ENCODE measurements around the gene SRD5A3. TPM values are rescaled to one million over a fixed set of nuclear protein-coding genes. Genes with fewer than 3 reads are reported as not detected.
"Not testable (repeated sequence)": the region's sequence is repeated elsewhere in the genome, so short reads cannot be mapped to it uniquely, and the experiment has no call there.

Gene SRD5A3
- polyA plus RNA-seq, 1 donor from 2014 or later = 19.7 TPM

DNA sequence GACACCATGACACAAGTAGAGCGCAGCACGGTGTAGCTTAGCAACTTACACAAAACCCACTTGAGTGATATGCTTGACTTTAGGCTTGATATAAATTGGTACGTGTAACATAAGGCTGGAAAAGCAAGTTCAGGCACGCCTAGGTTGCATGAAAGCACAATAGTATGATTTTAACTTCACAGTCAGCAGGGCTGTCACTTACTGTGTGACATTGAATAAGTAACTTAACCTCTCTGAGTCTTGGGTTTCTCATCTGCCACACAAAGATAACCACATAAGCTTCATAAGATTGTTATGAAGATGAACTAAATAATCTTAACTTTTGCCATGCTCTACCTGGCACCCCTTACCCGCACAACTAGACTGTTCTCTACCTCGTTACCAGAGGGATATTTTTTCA is 9.5 kb downstream of the SRD5A3 start:
- H3K4me3 Mint-ChIP-seq = no peak overlapping the region
- H3K27ac Mint-ChIP-seq = no peak overlapping the region
- peaks cover 4% of the 10 kb centered on the region for H3K36me3 Mint-ChIP-seq
- peaks cover 6 to 10% (median 10%) of the 10 kb centered on the region in 3 donors for H3K4me1 Mint-ChIP-seq
- no peaks in the 10 kb centered on the region for H3K27me3 Mint-ChIP-seq
- no peaks in the 10 kb centered on the region for H3K9me3 Mint-ChIP-seq

DNA sequence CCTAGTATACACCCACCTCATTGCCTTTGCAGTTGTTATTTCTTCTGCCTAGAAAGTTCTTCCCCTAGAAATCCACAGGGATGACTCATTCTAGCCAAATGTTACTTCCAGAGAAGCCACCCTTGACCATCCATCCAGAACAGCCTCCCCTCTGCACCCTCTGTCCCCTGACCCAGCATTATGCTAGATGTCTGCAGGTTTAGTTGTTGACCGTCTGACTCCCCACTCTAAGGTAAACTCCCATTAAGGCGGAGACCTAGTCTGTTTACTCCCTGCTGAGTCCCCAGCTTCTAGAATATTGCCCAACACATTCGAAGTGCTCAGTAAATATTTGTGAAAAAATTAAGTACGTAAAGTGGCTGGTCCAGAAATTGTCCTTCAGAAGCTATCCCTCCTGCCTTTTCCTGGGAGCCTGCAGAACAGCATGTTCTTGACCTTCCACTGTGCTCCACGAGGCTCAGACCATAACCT is 11.0 kb downstream of the SRD5A3 start:
- Mint-ChIP-seq H3K9me3 (no peaks in the 10 kb centered on the region), H3K27ac (no peak overlapping the region), H3K4me3 (no peak overlapping the region), H3K36me3 (peaks cover 4% of the 10 kb centered on the region), H3K4me1 (peaks cover 6 to 10% (median 10%) of the 10 kb centered on the region in 3 donors), H3K27me3 (no peaks in the 10 kb centered on the region)

DNA sequence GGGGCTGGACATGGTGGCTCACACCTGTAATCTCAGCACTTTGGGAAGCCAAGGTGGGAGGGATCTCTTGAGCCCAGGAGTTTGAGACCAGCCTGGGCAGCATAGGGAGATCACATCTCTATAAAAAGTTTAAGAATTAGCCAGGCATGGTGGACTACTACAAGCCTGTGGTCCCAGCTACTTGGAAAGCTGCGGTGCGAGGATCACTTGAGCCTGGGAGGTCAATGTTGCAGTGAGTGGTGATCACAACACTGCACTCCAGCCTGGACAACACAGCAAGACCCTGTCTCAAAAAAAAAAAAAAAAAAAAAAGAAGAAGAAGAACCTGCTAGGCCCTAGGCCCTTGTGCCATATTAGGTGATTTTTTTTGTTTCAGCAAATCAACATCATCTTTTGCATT is 12.2 kb downstream of the SRD5A3 start:
- no peak overlapping the region for H3K4me3 Mint-ChIP-seq
- peaks cover 6 to 11% (median 10%) of the 10 kb centered on the region in 3 donors for H3K4me1 Mint-ChIP-seq
- no peaks in the 10 kb centered on the region for H3K27me3 Mint-ChIP-seq
- H3K9me3 Mint-ChIP-seq = no peaks in the 10 kb centered on the region
- H3K27ac Mint-ChIP-seq = no peak overlapping the region
- peaks cover 4% of the 10 kb centered on the region for H3K36me3 Mint-ChIP-seq

DNA sequence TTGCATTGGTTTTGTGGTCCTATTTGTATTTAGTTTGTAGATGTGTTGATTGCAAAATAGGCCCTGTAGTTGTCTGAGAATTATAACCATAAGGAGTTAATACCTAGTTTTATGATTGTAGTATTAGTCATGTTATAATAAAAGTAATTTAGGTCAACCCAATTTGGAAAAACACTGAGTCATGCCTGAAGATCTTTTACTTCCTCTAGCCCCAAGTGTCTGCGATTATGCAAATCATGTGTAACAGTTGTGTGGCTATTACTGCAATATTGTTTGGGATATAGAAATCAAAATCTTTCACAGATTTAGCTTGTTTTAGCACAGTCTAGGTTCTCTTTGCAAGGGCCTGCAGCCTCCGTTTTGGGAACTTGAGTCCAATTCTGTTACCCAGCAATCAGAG is 12.6 kb downstream of the SRD5A3 start:
- Mint-ChIP-seq H3K36me3 (peaks cover 5% of the 10 kb centered on the region), H3K27ac (no peak overlapping the region), H3K27me3 (no peaks in the 10 kb centered on the region), H3K9me3 (no peaks in the 10 kb centered on the region), H3K4me3 (peak overlapping the region in 2 of 4 donors; percentile 58 to 71), H3K4me1 (peaks cover 6 to 11% (median 10%) of the 10 kb centered on the region in 3 donors)

DNA sequence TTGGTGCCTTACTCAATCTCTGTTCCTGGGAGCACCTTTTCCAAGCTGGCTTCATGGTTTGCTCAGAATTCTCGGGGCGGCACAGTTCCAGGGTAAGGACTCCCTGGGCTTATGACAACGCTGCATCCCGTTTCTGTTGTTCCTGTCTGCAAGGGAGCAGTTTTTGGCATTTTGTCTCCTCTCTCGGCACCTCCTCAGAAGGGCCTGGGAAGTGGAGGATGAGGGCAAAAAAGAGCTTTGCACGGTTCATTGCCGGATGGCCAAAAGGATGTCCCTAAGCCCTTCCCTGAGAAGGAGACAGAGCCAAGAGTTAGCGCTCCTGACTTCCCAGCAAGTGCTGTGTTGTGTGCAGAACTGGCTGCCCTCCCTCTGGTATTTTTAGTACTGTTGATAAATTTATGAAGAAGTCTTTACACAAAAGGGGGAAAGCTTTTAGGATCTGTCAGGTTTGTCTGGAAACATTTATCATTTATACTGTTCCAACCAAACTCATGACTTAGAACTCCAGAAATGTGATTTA is 13.4 kb downstream of the SRD5A3 start:
- Mint-ChIP-seq H3K27ac (no peak overlapping the region), H3K4me3 (peak overlapping the region in 1 of 4 donors; percentile 27), H3K4me1 (peaks cover 6 to 11% (median 10%) of the 10 kb centered on the region in 3 donors), H3K27me3 (no peaks in the 10 kb centered on the region), H3K36me3 (peaks cover 4% of the 10 kb centered on the region), H3K9me3 (no peaks in the 10 kb centered on the region)

DNA sequence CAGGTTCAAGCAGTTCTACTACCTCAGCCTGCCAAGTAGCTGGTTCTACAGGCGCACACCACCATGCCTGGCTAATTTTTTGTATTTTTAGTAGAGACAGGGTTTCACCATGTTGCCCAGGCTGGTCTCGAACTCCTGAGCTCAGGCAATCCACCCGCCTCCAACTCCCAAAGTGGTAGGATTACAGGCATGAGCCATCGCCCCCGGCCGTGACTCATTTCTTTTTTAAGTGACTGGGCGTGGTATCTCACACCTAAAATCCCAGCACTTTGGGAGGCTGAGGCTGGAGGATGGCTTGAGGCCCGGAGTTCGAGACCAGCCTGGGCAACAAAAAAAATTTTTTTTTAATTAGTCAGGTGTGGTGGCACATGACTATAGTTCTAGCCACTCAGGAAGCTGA is 16.9 kb downstream of the SRD5A3 start:
- H3K27me3 Mint-ChIP-seq, H3K27ac Mint-ChIP-seq, H3K4me3 Mint-ChIP-seq, H3K36me3 Mint-ChIP-seq, H3K9me3 Mint-ChIP-seq, H3K4me1 Mint-ChIP-seq: not testable (repeated sequence)

DNA sequence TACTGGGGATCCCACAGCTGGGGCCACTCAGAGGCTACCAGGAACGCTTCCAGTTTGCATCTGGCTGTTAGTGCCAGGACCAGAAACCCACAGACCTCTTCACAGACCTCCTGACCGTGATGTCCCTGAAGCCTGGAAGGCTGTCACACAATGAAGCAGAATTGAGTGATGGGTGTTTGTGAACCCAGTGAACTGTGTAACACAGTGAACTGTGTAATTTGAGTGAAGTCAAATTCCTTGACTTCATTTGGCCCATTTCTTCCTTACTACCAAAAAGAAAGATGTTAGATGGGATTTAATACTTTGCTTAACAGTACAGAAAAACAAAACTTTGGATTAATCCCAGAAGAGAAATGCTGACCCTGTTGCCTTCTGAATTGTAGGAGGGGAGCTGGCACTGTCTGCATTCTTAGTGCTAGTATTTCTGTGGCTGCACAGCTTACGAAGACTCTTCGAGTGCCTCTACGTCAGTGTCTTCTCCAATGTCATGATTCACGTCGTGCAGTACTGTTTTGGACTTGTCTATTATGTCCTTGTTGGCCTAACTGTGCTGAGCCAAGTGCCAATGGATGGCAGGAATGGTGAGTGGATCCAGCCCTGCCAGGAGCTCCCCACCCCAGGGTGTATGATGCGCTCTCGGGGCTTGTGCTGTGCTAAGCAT is 17.8 kb downstream of the SRD5A3 start:
- Mint-ChIP-seq H3K9me3 (no peaks in the 10 kb centered on the region), H3K36me3 (peaks cover 2% of the 10 kb centered on the region), H3K4me3 (no peak overlapping the region), H3K4me1 (peaks cover 2 to 6% (median 3%) of the 10 kb centered on the region in 3 donors), H3K27me3 (no peaks in the 10 kb centered on the region), H3K27ac (no peak overlapping the region)

DNA sequence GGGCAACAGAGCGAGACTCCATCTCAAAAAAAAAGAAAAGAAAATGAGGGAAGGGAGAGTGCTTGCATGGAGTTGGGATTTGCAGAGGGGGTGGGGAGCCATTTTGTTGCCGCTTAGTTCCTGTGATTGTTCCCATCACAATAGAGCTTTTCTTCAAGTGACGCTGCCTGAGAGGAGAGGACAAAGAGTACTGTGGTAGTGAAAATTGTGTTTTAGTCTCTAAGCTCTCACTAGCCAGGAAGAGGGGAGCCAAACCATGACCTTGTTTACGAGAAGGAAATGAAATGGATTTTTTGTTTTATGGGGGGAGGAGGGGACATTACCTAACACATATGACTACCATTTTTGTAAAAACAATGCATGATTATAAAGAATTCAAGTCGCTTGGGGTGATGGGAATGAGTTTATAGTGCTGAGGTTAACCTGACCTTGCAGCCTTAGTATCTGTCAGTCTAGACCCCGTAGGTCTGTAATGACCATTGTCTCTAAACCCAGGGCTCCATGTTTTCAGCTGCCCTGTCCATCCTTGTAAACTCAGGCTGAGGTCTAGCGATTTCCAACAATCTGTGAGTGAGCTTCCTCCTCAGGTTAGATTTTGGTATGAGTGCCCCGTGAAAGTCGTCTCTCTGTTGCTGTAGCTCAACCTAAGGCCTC is 18.8 kb downstream of the SRD5A3 start:
- Mint-ChIP-seq H3K9me3 (no peaks in the 10 kb centered on the region), H3K36me3 (peaks cover 2% of the 10 kb centered on the region), H3K27ac (no peak overlapping the region), H3K4me1 (peaks cover 0 to 1% (median 0%) of the 10 kb centered on the region in 3 donors), H3K27me3 (no peaks in the 10 kb centered on the region), H3K4me3 (no peak overlapping the region)

DNA sequence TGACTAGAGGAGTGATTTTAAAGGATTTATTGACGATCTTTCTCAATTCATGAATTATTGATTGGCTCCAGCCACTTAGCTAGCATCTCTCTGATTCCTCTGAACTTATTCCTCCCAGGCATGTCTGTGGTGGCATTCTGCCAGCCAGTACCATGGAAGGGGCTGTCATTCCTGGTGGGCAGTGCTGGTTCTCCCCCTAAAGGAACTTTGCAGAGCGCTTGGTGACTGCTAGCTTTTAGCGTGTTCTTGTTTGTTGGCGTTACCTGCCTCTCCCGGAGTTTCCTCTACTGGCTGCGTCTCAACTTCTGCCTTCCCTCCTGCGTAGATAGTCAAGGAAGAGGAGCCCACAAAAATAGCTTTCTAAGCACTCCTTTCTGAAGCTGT is 19.3 kb downstream of the SRD5A3 start:
- no peak overlapping the region for H3K27ac Mint-ChIP-seq
- no peaks in the 10 kb centered on the region for H3K27me3 Mint-ChIP-seq
- H3K4me1 Mint-ChIP-seq = peaks cover 0 to 1% (median 0%) of the 10 kb centered on the region in 3 donors
- peaks cover 4% of the 10 kb centered on the region for H3K36me3 Mint-ChIP-seq
- H3K4me3 Mint-ChIP-seq = no peak overlapping the region
- H3K9me3 Mint-ChIP-seq = no peaks in the 10 kb centered on the region

DNA sequence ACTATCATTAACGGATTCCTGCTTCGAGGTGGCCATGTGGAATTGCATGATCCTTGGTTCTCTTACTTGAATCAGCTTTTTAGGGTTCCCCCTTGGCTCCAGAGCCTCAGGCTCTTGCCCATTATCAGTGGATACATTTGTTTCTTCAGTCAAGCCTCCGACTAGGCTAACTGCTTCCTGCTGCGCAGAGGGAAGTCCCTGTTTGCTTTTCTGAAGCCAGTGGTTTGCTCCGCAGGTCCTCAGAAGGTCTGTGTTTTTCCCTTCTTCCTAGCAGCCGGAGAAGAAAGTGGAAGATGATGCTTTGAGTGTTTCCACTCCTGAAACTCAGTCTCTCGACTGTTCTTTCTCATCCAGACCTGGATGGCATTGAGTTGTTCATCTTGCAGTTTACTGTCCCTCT is 20.6 kb downstream of the SRD5A3 start:
- no peak overlapping the region for H3K4me3 Mint-ChIP-seq
- peaks cover 0 to 1% (median 0%) of the 10 kb centered on the region in 3 donors for H3K4me1 Mint-ChIP-seq
- peaks cover 4% of the 10 kb centered on the region for H3K36me3 Mint-ChIP-seq
- H3K9me3 Mint-ChIP-seq = no peaks in the 10 kb centered on the region
- H3K27me3 Mint-ChIP-seq = no peaks in the 10 kb centered on the region
- no peak overlapping the region for H3K27ac Mint-ChIP-seq

DNA sequence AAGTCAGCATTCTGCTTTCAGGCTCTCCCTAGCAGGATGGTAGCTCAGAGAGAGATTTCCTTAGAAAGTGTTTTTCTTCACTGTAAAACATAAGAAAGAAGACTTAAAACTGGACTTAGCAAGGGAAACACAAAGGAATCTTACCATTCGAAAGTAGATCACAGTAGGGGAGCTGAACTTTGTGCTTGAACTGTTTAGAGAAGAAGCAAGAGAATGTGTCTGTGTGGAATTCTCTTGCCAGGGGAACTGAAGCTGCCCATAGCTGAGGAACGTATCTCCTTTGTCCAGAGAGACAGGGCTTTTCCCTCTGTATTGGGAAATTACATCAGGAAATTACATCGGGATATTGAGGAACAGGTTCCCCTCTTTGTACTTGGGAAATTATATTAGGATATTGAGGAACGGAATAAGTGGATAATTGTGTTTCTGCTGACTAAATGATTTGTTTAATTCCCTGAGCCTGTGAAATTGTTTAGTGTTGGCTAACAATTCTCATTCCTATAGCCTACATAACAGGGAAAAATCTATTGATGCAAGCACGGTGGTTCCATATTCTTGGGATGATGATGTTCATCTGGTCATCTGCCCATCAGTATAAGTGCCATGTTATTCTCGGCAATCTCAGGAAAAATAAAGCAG is 21.2 kb downstream of the SRD5A3 start:
- Mint-ChIP-seq H3K27ac (no peak overlapping the region), H3K4me3 (no peak overlapping the region)

DNA sequence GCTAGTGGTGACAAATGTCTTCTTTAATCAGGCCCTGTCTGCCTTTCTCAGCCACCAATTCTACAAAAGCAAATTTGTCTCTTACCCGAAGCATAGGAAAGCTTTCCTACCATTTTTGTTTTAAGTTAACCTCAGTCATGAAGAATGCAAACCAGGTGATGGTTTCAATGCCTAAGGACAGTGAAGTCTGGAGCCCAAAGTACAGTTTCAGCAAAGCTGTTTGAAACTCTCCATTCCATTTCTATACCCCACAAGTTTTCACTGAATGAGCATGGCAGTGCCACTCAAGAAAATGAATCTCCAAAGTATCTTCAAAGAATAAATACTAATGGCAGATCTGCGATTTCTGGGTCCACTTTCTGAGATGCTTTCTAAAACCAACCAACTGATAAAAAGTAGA is 23.9 kb downstream of the SRD5A3 start:
- Mint-ChIP-seq H3K4me3 (no peak overlapping the region), H3K36me3 (peaks cover 4% of the 10 kb centered on the region), H3K9me3 (no peaks in the 10 kb centered on the region), H3K27me3 (no peaks in the 10 kb centered on the region), H3K27ac (no peak overlapping the region), H3K4me1 (peaks cover 0 to 2% (median 0%) of the 10 kb centered on the region in 3 donors)

More for the DNA sequence above, 21.2 kb downstream of the SRD5A3 start:
- peaks cover 0 to 1% (median 0%) of the 10 kb centered on the region in 3 donors for H3K4me1 Mint-ChIP-seq
- H3K27me3 Mint-ChIP-seq = no peaks in the 10 kb centered on the region
- H3K9me3 Mint-ChIP-seq = no peaks in the 10 kb centered on the region
- H3K36me3 Mint-ChIP-seq = peaks cover 4% of the 10 kb centered on the region

DNA sequence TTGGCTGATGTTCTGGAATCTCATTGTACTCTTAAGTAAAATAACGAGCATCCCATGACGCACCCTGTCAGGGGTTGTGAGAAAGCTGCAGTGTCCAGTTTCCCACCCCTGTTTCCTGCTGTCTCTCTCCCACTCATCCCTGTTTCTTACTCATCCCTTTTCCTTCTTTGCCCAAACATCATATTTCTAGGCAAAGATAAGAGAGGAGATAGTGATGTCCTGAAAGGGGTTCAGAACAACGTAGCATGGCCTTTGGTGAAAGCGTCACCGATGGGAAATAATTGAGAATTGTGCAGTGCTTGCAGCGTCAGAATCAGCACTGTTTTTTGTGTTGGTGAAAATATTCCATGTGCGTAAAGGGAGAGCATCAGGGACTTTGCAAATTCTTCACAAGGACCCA is 26.2 kb downstream of the SRD5A3 start:
- H3K36me3 Mint-ChIP-seq = peaks cover 4% of the 10 kb centered on the region
- H3K9me3 Mint-ChIP-seq = no peaks in the 10 kb centered on the region
- H3K4me3 Mint-ChIP-seq = no peak overlapping the region
- peaks cover 0 to 2% (median 0%) of the 10 kb centered on the region in 3 donors for H3K4me1 Mint-ChIP-seq
- H3K27ac Mint-ChIP-seq = no peak overlapping the region
- H3K27me3 Mint-ChIP-seq = no peaks in the 10 kb centered on the region

DNA sequence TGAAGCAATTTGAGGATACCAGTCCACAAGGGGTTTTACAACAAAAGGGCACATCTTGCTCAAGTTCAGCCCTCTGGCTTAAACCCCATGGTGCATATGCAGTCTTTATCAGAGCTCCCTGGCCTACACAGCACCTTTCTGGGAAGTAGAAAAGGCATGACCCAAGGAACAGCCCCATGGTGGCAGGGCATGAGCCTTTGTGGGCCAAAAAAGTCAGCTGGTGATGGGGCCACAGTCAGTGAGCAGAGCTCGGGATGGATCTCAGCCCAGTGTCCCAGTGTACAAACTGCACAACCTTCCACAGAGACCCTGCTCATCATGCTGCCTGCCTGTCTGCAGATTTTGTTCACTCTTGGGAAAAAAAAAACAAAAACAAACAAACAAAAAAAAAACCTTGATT is 27.4 kb downstream of the SRD5A3 start:
- Mint-ChIP-seq H3K27ac (no peak overlapping the region), H3K36me3 (peaks cover 4% of the 10 kb centered on the region), H3K9me3 (no peaks in the 10 kb centered on the region), H3K4me1 (peaks cover 0 to 2% (median 0%) of the 10 kb centered on the region in 3 donors), H3K27me3 (no peaks in the 10 kb centered on the region), H3K4me3 (no peak overlapping the region)

DNA sequence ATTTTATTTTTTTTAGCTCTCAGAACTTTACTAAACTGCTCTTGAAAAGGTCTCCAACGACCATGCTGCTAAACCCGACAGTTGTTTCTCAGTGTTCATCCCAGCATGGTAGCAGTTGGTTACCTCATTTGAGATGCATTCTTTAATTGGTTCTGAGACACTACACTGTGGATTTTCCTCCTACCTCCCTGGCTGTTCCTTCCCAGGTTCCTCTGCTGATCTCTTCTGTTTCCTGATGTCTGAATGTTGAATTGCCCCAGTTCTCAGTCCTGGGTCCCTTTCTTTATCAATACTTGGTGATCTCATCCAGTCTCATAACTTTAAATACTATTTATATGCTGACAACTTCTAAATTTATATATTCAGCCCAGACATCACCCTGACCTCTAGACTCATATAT is 30.7 kb downstream of the SRD5A3 start:
- Mint-ChIP-seq H3K9me3 (no peaks in the 10 kb centered on the region), H3K4me1 (peaks cover 0 to 2% (median 0%) of the 10 kb centered on the region in 3 donors), H3K27ac (no peak overlapping the region), H3K27me3 (no peaks in the 10 kb centered on the region), H3K4me3 (no peak overlapping the region), H3K36me3 (peaks cover 1% of the 10 kb centered on the region)

All from IgD-negative memory B cell (primary cell).